Activated CD4-positive, alpha-beta memory T cell treated with anti-CD3 and anti-CD28 coated beads for 36 hours (primary cell): ENCODE data around the gene RABL2A. TPM values are rescaled to one million over a fixed set of nuclear protein-coding genes. Genes with fewer than 3 reads are reported as not detected.
"Not testable (repeated sequence)": the region's sequence is repeated elsewhere in the genome, so short reads cannot be mapped to it uniquely, and the experiment has no call there.

ENCODE experiments used
- CTCF ChIA-PET: fragments of 350-600 bp; sonication (Branson Sonifier 250); formaldehyde crosslinking; loops from one replicate; lab custom pipeline; 2021; ENCODE audit warnings: antibody characterized with exemption, inconsistent platforms; lab: Charles Lee
- POLR2A ChIA-PET: fragments of 350-600 bp; sonication (Branson Sonifier 250); formaldehyde crosslinking; loops from one replicate; lab custom pipeline; 2021; ENCODE audit warnings: antibody characterized with exemption; lab: Charles Lee
- DNase-seq: peaks from one replicate; pipeline ENCODE4 v3.0.0-alpha.2; 2020
- H3K27ac Mint-ChIP-seq: one replicate; pipeline ENCODE4 v1.8.0; 2021; ENCODE audit warnings: mixed read lengths
- H3K27me3 Mint-ChIP-seq: one replicate; pipeline ENCODE4 v1.8.0; 2021; ENCODE audit warnings: mixed read lengths
- H3K36me3 Mint-ChIP-seq: one replicate; pipeline ENCODE4 v1.8.0; 2021; ENCODE audit warnings: mixed read lengths
- H3K4me1 Mint-ChIP-seq: one replicate; pipeline ENCODE4 v1.8.0; 2021; ENCODE audit warnings: low read depth, mixed read lengths
- H3K4me3 Mint-ChIP-seq: one replicate; pipeline ENCODE4 v1.8.0; 2021; ENCODE audit warnings: mild to moderate bottlenecking, mixed read lengths
- H3K9me3 Mint-ChIP-seq: one replicate; pipeline ENCODE4 v1.8.0; 2021; ENCODE audit warnings: mixed read lengths
- intact Hi-C: fragments of 100-400 bp; cut with micrococcal nuclease; formaldehyde crosslinking; loops from one replicate; pipeline ENCODE4 v1.15.1; 2023
- total RNA-seq, 2 experiments: library from RNA; stranded (reverse); gene quantifications; one replicate each; pipeline ENCODE4 v1.2.3, GENCODE V29; 2021

The RABL2A gene
- total RNA-seq, 2 experiments from 2014 or later = 13.0 to 14.7 TPM

DNA sequence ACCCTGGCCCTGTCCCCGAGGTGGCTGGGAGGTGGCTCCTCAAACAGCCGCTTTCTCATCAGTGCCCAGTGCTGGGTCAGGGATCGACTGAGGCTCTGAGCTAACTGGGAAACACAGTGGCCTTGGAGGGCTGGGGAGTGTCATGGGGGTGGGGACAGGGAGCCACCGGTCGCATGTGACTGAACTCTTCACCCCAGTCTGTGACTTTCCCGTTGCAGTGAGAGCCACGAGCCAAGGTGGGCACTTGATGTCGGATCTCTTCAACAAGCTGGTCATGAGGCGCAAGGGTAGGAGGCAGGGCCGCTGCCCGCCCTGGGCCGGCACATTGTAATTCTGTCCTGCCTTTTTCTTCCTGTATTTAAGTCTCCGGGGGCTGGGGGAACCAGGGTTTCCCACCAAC, 28.9 kb upstream of the RABL2A start:
- H3K4me3 Mint-ChIP-seq, H3K27me3 Mint-ChIP-seq, H3K4me1 Mint-ChIP-seq, POLR2A ChIA-PET, CTCF ChIA-PET, DNase-seq, H3K36me3 Mint-ChIP-seq, H3K9me3 Mint-ChIP-seq, H3K27ac Mint-ChIP-seq, intact Hi-C loops: not testable (repeated sequence)

DNA sequence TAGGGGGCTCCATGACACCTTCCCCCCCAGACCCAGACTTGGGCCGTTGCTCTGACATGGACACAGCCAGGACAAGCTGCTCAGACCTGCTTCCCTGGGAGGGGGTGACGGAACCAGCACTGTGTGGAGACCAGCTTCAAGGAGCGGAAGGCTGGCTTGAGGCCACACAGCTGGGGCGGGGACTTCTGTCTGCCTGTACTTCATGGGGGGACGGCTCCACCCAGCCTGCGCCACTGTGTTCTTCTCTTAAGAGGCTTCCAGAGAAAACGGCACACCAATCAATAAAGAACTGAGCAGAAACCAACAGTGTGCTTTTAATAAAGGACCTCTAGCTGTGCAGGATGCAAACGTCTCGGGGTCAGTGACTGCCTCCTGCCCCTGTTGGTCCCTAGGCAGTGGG, 28.3 kb upstream of the RABL2A start:
- H3K4me3 Mint-ChIP-seq, H3K9me3 Mint-ChIP-seq, H3K27me3 Mint-ChIP-seq, H3K4me1 Mint-ChIP-seq, H3K27ac Mint-ChIP-seq, DNase-seq, intact Hi-C loops, H3K36me3 Mint-ChIP-seq, CTCF ChIA-PET, POLR2A ChIA-PET: not testable (repeated sequence)

DNA sequence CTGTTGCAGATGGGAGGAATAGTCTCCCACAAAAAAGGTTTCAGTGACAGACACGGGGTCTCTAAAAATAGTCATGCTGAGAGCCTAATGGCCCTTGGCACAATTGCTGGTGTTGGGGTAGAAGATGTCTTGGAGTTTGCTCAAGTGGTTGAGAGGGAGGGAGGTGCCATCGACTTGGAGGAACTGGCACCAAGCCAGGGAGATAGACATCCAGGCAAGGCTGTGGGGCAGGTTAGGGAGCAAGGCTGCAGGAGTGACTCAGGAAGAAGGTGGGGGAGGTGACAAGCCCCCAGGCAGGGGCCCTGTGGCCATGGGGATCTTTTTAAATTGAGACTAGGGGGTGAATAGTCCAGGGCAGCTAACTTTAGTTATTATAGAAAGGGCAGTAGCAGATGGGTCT, 27.9 kb upstream of the RABL2A start:
- H3K4me3 Mint-ChIP-seq, POLR2A ChIA-PET, H3K4me1 Mint-ChIP-seq, CTCF ChIA-PET, intact Hi-C loops, H3K27ac Mint-ChIP-seq, H3K27me3 Mint-ChIP-seq, H3K9me3 Mint-ChIP-seq, DNase-seq, H3K36me3 Mint-ChIP-seq: not testable (repeated sequence)

DNA sequence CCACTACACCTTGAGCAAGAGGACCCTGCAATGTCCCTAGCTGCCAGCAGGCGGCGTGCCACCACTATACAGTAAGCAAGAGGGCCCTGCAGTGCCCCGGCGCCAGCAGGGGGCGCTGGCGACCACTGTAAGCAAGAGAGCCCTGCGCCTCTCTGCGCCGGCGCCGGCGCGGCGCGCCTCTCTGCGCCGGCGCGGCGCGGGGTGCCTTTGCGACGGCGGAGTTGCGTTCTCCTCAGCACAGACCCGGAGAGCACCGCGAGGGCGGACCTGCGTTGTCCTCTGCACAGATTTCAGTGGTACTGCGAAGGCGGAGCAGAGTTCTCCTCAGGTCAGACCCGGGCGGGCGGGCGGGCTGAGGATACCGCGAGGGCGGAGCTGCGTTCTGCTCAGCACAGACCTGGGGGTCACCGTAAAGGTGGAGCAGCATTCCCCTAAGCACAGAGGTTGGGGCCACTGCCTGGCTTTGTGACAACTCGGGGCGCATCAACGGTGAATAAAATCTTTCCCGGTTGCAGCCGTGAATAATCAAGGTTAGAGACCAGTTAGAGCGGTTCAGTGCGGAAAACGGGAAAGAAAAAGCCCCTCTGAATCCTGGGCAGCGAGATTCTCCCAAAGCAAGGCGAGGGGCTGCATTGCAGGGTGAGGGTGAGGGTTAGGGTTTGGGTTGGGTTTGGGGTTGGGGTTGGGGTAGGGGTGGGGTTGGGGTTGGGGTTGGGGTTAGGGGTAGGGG, 24.9 kb upstream of the RABL2A start:
- H3K27ac Mint-ChIP-seq, H3K27me3 Mint-ChIP-seq, POLR2A ChIA-PET, H3K36me3 Mint-ChIP-seq, H3K4me1 Mint-ChIP-seq, H3K4me3 Mint-ChIP-seq, H3K9me3 Mint-ChIP-seq: not testable (repeated sequence)
- CTCF ChIA-PET = interaction anchor here (0.6 kb wide), 1 partner anchor 134 kb away, joined by 5 read pairs; no protein-coding TSS in a partner anchor
- DNase-seq = peak; percentile 80
- intact Hi-C loops = loop anchor here (5.0 to 10.0 kb wide), 2 partner anchors 193 to 375 kb away; no protein-coding TSS in a partner anchor

DNA sequence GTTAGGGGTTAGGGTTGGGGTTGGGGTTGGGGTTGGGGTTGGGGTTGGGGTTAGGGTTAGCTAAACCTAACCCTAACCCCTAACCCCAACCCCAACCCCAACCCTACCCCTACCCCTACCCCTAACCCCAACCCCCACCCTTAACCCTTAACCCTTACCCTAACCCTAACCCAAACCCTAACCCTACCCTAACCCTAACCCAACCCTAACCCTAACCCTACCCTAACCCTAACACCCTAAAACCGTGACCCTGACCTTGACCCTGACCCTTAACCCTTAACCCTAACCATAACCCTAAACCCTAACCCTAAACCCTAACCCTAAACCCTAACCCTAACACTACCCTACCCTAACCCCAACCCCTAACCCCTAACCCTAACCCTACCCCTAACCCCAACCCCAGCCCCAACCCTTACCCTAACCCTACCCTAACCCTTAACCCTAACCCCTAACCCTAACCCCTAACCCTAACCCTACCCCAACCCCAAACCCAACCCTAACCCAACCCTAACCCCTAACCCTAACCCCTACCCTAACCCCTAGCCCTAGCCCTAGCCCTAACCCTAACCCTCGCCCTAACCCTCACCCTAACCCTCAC, 24.1 kb upstream of the RABL2A start:
- Mint-ChIP-seq H3K4me3 (peak overlapping the region; percentile 85), H3K27me3 (no peaks in the 10 kb centered on the region), H3K36me3 (no peaks in the 10 kb centered on the region), H3K9me3 (no peaks in the 10 kb centered on the region), H3K27ac (peak overlapping the region; percentile 93), H3K4me1 (peaks cover 6% of the 10 kb centered on the region)
- DNase-seq = no peak
- intact Hi-C loops = loop anchor here (5.0 to 10.0 kb wide), 2 partner anchors 192 to 374 kb away; no protein-coding TSS in a partner anchor
- ChIA-PET POLR2A (interaction anchor here (1.6 kb wide), 1 partner anchor 153 kb away, joined by 4 read pairs; the partner anchor contains the start of gene SLC35F5), CTCF (interaction anchor here (0.9 to 1.8 kb wide), 3 partner anchors 20 to 274 kb away, joined by 3 to 18 read pairs (median 6); no protein-coding TSS in a partner anchor)

DNA sequence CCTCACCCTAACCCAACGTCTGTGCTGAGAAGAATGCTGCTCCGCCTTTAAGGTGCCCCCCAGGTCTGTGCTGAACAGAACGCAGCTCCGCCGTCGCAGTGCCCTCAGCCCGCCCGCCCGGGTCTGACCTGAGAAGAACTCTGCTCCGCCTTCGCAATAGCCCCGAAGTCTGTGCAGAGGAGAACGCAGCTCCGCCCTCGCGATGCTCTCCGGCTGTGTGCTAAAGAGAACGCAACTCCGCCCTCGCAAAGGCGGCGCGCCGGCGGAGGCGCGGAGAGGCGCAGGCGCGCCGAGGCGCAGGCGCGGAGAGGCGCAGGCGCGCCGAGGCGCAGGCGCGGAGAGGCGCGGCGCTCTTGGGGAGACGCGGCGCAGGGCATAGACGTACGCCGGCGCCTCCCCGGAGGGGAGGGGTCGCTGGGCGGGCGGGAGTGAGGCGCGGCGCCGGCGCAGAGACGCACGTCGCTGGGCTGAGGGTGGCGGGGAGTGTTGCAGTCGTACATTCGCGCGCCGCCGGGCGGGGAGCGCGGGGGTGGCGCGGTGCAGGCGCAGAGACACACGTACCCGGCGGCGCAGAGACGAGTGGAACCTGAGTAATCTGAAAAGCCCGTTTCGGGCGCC, 23.5 kb upstream of the RABL2A start:
- Mint-ChIP-seq H3K27ac (peak overlapping the region; percentile 93), H3K4me3 (peak overlapping the region; percentile 85)
- peak; percentile 89 for DNase-seq
- POLR2A ChIA-PET = interaction anchor here (1.6 kb wide), 1 partner anchor 153 kb away, joined by 4 read pairs; the partner anchor contains the start of gene SLC35F5
- H3K9me3 Mint-ChIP-seq, H3K4me1 Mint-ChIP-seq, H3K36me3 Mint-ChIP-seq, H3K27me3 Mint-ChIP-seq: not testable (repeated sequence)
- intact Hi-C loops = loop anchor here (1.0 to 10.0 kb wide), 3 partner anchors 96 to 374 kb away; no protein-coding TSS in a partner anchor
- CTCF ChIA-PET = interaction anchor here (0.7 to 1.8 kb wide), 11 partner anchors 20 to 428 kb away, joined by 3 to 18 read pairs (median 5); partner anchors contain the start of gene SLC35F5

DNA sequence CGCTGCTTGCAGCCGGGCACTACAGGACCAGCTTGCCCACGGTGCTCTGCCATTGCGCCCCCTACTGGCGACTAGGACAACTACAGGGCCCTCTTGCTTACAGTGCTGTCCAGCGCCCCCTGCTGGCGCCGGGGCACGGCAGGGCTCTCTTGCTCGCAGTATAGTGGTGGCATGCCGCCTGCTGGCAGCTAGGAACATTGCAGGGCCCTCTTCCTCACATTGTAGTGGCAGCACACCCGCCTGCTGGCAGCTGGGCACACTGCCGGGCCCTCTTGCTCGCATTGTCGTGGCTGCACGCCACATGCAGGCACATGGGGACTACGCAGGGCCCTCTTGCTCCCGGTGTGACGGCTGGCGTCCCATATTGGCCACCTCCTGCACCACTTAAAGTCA, 23.0 kb upstream of the RABL2A start:
- ChIA-PET CTCF (interaction anchor here (0.6 to 1.8 kb wide), 14 partner anchors 21 to 429 kb away, joined by 3 to 18 read pairs (median 4); partner anchors contain the start of gene SLC35F5), POLR2A (interaction anchor here (1.6 kb wide), 1 partner anchor 152 kb away, joined by 4 read pairs; the partner anchor contains the start of gene SLC35F5)
- H3K9me3 Mint-ChIP-seq, H3K4me1 Mint-ChIP-seq, H3K27me3 Mint-ChIP-seq, H3K36me3 Mint-ChIP-seq: not testable (repeated sequence)
- H3K4me3 Mint-ChIP-seq = peak overlapping the region; percentile 85
- DNase-seq = peak; percentile 97
- peak overlapping the region; percentile 93 for H3K27ac Mint-ChIP-seq
- intact Hi-C loops = loop anchor here (1.0 to 10.0 kb wide), 3 partner anchors 95 to 373 kb away; no protein-coding TSS in a partner anchor

DNA sequence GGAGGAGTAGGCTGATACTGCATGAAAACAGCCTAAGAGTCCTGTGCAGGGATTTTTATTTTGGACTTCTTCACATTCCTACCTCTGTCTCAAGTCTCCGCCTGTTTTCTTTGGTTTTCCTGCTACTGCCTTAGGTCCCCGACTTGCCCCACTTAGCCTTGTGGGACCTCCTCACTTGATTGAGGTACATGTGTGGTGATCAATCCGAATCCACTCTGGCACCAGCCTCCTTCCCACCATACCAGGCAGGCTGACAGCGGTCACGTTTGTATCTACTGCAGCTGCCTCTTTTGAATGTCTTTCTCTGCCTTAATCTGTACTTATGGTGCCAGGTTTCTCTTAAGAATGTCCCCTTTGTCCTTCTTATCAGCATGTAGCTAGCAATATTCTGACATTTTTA, 22.4 kb upstream of the RABL2A start:
- not testable (repeated sequence) for H3K36me3 Mint-ChIP-seq, H3K27me3 Mint-ChIP-seq, H3K4me3 Mint-ChIP-seq, DNase-seq, H3K9me3 Mint-ChIP-seq, H3K4me1 Mint-ChIP-seq
- CTCF ChIA-PET = interaction anchor here (0.6 to 1.8 kb wide), 11 partner anchors 81 to 429 kb away, joined by 3 to 18 read pairs (median 5); partner anchors contain the start of gene SLC35F5
- POLR2A ChIA-PET = interaction anchor here (1.6 kb wide), 1 partner anchor 152 kb away, joined by 4 read pairs; the partner anchor contains the start of gene SLC35F5
- intact Hi-C loops = loop anchor here (1.0 to 10.0 kb wide), 3 partner anchors 95 to 373 kb away; no protein-coding TSS in a partner anchor
- H3K27ac Mint-ChIP-seq = peak overlapping the region; percentile 93

DNA sequence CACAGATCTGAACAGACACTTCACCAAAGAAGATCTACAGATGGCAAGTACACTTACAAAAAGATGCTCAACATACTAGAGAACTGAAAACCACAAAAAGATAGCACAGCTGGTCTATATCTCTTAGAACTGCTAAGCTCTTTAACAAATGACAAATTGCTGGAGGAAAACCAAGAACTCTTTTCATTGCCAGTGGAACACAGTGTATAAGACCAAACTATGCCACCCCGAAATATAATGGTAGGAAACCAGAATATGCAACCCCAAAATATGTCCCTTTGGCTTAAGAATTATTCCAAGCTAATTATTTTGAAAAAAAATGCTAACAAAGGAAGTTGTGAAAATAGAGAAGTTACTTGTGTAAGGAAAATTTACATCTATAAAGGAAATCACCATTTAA, 21.0 kb upstream of the RABL2A start:
- H3K27me3 Mint-ChIP-seq, H3K4me3 Mint-ChIP-seq, POLR2A ChIA-PET, H3K36me3 Mint-ChIP-seq, H3K4me1 Mint-ChIP-seq, H3K9me3 Mint-ChIP-seq, DNase-seq, H3K27ac Mint-ChIP-seq: not testable (repeated sequence)
- CTCF ChIA-PET = interaction anchor here (1.1 kb wide), 1 partner anchor 110 kb away, joined by 3 read pairs; no protein-coding TSS in a partner anchor
- intact Hi-C loops = loop anchor here (10.0 kb wide), 1 partner anchor 189 kb away; no protein-coding TSS in a partner anchor

DNA sequence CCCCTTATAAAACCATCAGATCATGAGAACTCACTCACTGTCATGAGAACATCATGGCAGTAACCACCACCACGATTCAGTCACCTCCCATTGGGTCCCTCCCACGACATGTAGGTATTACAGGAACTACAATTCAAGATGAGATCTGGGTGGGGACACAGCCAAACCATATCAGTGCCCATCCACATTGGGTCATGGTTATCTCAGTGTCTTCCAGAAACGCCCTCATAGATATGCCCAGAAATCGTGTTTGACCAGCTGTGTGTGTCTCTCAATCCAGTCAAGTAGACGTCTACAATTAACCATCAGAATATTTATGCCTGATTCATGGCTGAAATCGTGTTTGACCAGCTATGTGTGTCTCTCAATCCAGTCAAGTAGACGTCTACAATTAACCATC, 17.2 kb upstream of the RABL2A start:
- DNase-seq, H3K27ac Mint-ChIP-seq, H3K27me3 Mint-ChIP-seq, H3K4me3 Mint-ChIP-seq, CTCF ChIA-PET, H3K4me1 Mint-ChIP-seq, H3K36me3 Mint-ChIP-seq, POLR2A ChIA-PET, H3K9me3 Mint-ChIP-seq: not testable (repeated sequence)
- intact Hi-C loops = loop anchor here (10.0 kb wide), 1 partner anchor 185 kb away; no protein-coding TSS in a partner anchor

DNA sequence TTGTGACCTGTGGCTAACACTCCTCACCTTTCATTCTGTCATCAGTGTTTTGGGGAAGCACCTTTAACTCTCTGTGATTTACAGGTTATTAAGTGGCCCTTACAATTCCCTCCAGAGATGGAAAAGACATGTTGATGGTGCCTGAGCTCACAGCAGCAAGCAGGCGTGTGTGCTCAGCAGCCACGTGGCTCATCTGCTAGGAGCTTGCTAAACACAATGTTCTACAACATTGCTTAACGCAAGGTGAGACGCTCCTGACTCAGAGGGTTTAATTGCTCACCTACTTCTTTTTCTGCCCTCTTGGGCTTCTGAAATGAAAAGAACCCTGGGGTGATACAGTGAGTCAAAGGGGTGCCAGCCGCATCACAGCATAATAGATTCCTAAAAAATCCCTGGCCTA, 6.1 kb upstream of the RABL2A start:
- H3K36me3 Mint-ChIP-seq, H3K9me3 Mint-ChIP-seq, POLR2A ChIA-PET, H3K27me3 Mint-ChIP-seq, H3K27ac Mint-ChIP-seq, CTCF ChIA-PET, H3K4me1 Mint-ChIP-seq, intact Hi-C loops, DNase-seq, H3K4me3 Mint-ChIP-seq: not testable (repeated sequence)
